Osteocyte (in vitro differentiated cells): ENCODE results near the gene CFAP77. TPM values are rescaled to one million over a fixed set of nuclear protein-coding genes. Genes with fewer than 3 reads are reported as not detected.
A peak's percentile ranks its signal among the peaks of the same experiment; 100 is the strongest.

Experiments used
- DNase-seq: peaks from one replicate; pipeline ENCODE4 v3.0.0; 2021; ENCODE audit warnings: mixed read lengths; ENCODE audit not compliant: unreplicated experiment; ENCODE audit errors: extremely low spot score
- H3K27ac Mint-ChIP-seq: one replicate; pipeline ENCODE4 v1.8.0; 2021; ENCODE audit warnings: mild to moderate bottlenecking, mixed read lengths; ENCODE audit not compliant: unreplicated experiment
- H3K27me3 Mint-ChIP-seq: one replicate; pipeline ENCODE4 v1.8.0; 2021; ENCODE audit warnings: mixed read lengths; ENCODE audit not compliant: unreplicated experiment
- H3K36me3 Mint-ChIP-seq: one replicate; pipeline ENCODE4 v1.8.0; 2021; ENCODE audit warnings: mixed read lengths; ENCODE audit not compliant: unreplicated experiment
- H3K4me1 Mint-ChIP-seq: one replicate; pipeline ENCODE4 v1.8.0; 2021; ENCODE audit warnings: mixed read lengths; ENCODE audit not compliant: unreplicated experiment
- H3K4me3 Mint-ChIP-seq: one replicate; pipeline ENCODE4 v1.8.0; 2021; ENCODE audit warnings: mild to moderate bottlenecking, moderate library complexity, mixed read lengths; ENCODE audit not compliant: unreplicated experiment
- H3K9me3 Mint-ChIP-seq: one replicate; pipeline ENCODE4 v1.8.0; 2021; ENCODE audit warnings: mixed read lengths; ENCODE audit not compliant: unreplicated experiment
- long read RNA-seq: library from polyadenylated mRNA; unstranded; transcript quantifications from one replicate; pipeline ENCODE4 v2.0.0, GENCODE V29; 2021
- total RNA-seq: library from RNA; stranded (reverse); gene quantifications from 2 replicates; pipeline ENCODE4 v1.2.1, GENCODE V29; 2021
- TF ChIP-seq, protein P1 (sequence below): fragments of 200-600 bp; sonication (generic); IDR thresholded peaks from 2 replicates; pipeline ENCODE4 v1.5.0; 2021; ENCODE audit warnings: antibody characterized with exemption, mild to moderate bottlenecking, moderate library complexity

Gene CFAP77
- 0.48 and 0.68 TPM in 2 replicates for total RNA-seq
- long read RNA-seq, partial matches to known transcripts = 0 of 1 reads
- long read RNA-seq, other reads (novel, unspliced or antisense) = 0 of 1 reads

GRCh38 chr9:132409828-132410528 lies at the start of gene CFAP77:
Gene CFAP77 (plus strand): TSS chr9:132410211. CDS start chr9:132410272, 61 bp downstream.
- TF ChIP-seq, protein P1, sequence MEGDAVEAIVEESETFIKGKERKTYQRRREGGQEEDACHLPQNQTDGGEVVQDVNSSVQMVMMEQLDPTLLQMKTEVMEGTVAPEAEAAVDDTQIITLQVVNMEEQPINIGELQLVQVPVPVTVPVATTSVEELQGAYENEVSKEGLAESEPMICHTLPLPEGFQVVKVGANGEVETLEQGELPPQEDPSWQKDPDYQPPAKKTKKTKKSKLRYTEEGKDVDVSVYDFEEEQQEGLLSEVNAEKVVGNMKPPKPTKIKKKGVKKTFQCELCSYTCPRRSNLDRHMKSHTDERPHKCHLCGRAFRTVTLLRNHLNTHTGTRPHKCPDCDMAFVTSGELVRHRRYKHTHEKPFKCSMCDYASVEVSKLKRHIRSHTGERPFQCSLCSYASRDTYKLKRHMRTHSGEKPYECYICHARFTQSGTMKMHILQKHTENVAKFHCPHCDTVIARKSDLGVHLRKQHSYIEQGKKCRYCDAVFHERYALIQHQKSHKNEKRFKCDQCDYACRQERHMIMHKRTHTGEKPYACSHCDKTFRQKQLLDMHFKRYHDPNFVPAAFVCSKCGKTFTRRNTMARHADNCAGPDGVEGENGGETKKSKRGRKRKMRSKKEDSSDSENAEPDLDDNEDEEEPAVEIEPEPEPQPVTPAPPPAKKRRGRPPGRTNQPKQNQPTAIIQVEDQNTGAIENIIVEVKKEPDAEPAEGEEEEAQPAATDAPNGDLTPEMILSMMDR = no peak
- peaks cover 37% of the 10 kb centered on the region for H3K27me3 Mint-ChIP-seq
- H3K36me3 Mint-ChIP-seq = no peaks in the 10 kb centered on the region
- H3K4me3 Mint-ChIP-seq = peak within 1 kb of the TSS; percentile 69
- no peak within 1 kb of the TSS for H3K27ac Mint-ChIP-seq
- peak; percentile 86 for DNase-seq
- H3K4me1 Mint-ChIP-seq = peaks cover 25% of the 10 kb centered on the region
- H3K9me3 Mint-ChIP-seq = no peaks in the 10 kb centered on the region

DNA sequence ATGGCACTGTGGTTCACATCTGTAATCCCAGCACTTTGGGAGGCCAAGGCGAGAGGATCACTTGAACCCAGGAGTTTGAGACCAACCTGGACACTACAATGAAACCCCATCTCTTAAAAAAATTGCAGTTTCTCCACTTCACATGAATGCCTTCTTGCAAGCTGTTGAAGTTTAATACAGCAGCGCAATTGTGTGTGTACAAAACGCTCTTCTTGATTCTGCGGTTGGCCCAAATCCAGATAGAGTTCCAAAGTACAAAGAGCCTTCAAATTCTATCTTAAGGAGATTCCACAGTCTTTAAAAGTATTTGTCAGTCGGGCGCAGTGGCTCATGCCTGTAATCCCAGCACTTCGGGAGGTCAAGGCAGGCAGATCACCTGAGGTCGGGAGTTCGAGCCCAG lies 45.9 kb upstream of the CFAP77 start:
- no peaks in the 10 kb centered on the region for H3K36me3 Mint-ChIP-seq
- TF ChIP-seq, protein P1 = no peak
- no peak for DNase-seq
- H3K4me1 Mint-ChIP-seq = no peaks in the 10 kb centered on the region
- H3K27me3 Mint-ChIP-seq = peaks cover 7% of the 10 kb centered on the region
- no peak overlapping the region for H3K4me3 Mint-ChIP-seq
- H3K9me3 Mint-ChIP-seq = no peaks in the 10 kb centered on the region
- H3K27ac Mint-ChIP-seq = no peak overlapping the region

DNA sequence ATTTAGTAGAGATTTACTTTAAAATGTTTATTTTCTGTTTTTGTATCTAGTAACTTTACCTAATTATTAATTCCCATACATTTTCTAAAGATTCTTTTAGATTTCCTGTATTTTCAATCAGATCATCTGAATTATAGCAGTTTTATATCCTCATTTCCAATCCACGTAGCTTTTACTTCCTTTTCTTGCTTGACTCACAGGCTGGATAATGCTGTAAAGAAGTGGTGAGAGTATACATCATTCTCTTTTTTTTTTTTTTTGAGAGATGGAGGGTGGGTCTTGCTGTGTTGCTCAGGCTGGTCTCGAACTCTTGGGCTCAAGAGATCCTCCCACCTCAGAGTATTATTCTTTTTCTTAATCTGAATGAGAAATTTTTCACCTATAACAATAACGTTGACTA lies 44.0 kb upstream of the CFAP77 start:
- no peaks in the 10 kb centered on the region for H3K9me3 Mint-ChIP-seq
- no peak overlapping the region for H3K4me3 Mint-ChIP-seq
- H3K4me1 Mint-ChIP-seq = no peaks in the 10 kb centered on the region
- no peaks in the 10 kb centered on the region for H3K36me3 Mint-ChIP-seq
- no peak for DNase-seq
- H3K27me3 Mint-ChIP-seq = peaks cover 3% of the 10 kb centered on the region
- no peak overlapping the region for H3K27ac Mint-ChIP-seq
- TF ChIP-seq, protein P1 = no peak

DNA sequence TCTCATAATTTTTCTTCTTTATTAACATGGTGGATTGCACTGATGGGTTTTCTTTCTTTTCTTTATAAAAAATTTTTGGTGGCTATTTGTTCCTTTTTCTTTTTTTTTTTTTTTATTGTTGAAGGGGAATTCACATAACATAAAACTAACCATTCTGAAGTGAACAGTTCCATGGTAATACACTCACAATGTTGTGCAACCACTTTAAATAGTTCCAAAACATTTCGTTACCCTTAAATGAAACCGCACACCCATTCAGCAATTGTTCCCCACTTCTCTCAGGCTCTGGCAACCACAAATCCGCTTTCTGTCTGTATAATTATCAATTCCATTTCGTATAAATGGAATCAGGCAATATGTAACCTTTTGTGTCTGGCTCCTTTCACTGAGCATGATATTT lies 43.5 kb upstream of the CFAP77 start:
- Mint-ChIP-seq H3K9me3 (no peaks in the 10 kb centered on the region), H3K27me3 (peaks cover 3% of the 10 kb centered on the region)
- TF ChIP-seq, protein P1 = no peak

DNA sequence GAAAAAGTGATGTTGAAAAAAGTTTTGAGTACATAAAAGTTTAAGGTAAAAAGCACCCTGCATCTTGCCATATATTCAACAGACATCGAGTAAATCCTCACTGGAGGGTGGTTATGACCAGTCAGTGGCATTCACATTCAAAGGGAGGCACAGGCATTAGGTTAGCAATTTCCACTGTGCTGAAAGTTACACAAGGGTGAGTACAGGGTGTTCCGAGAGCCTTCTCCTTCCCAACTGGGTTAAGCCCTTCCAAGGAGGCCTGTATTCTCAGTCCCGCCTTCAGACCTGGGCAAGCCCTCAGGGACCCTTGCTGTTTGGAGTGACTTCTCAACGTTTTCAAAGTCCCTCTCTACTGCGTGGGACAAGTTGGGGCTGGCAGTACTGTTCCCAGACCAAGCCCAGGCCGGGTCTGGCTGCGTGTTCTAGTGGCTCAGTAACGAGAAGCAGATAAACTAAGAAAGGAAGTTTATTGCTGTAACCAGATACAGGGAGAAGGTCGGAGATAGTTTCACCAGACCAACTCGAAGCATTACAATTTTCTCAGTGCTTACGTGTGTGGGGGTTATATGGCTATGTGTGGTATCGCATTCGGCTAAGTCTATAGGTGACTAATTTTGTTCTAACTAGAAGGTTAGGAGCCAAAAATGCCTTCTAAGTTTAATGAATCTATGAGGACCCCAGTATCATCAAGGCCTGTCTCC lies 42.2 kb upstream of the CFAP77 start:
- DNase-seq = no peak
- Mint-ChIP-seq H3K9me3 (no peaks in the 10 kb centered on the region), H3K4me1 (peaks cover 3% of the 10 kb centered on the region), H3K27ac (no peak overlapping the region), H3K36me3 (no peaks in the 10 kb centered on the region), H3K4me3 (no peak overlapping the region), H3K27me3 (peaks cover 3% of the 10 kb centered on the region)
- TF ChIP-seq, protein P1 = no peak

More for the DNA sequence above, 43.5 kb upstream of the CFAP77 start:
- Mint-ChIP-seq H3K4me3 (no peak overlapping the region), H3K36me3 (no peaks in the 10 kb centered on the region), H3K4me1 (no peaks in the 10 kb centered on the region), H3K27ac (no peak overlapping the region)
- no peak for DNase-seq
